Esophagus muscularis mucosa (tissue), 4 donors: ENCODE data around the gene RPS14. TPM values are rescaled to one million over a fixed set of nuclear protein-coding genes. Genes with fewer than 3 reads are reported as not detected.
A peak's percentile ranks its signal among the peaks of the same experiment; 100 is the strongest.

Experiments
- DNase-seq: peaks from one replicate; pipeline ENCODE4 v3.0.0-alpha.2; 2017; ENCODE audit errors: extremely low spot score
- H3K27ac ChIP-seq, 4 donors: fragments of 200-600 bp; sonication (generic); replicated peaks in 1 of 4; 1 replicate in 3 of 4; 2 replicates in 1 of 4; pipeline ENCODE4 v1.5.1; 2016 to 2019; ENCODE audit warnings: mild to moderate bottlenecking in 1 of 4
- H3K27me3 ChIP-seq, 4 donors: fragments of 200-600 bp; sonication (generic); one replicate each; pipeline versions ENCODE4 v1.5.1 to v1.6.0; 2016 to 2019
- H3K36me3 ChIP-seq, 4 donors: fragments of 200-600 bp; sonication (generic); one replicate each; pipeline ENCODE4 v1.5.1; 2016 to 2019
- H3K4me1 ChIP-seq, 4 donors: fragments of 200-600 bp; sonication (generic); one replicate each; pipeline ENCODE4 v1.5.1; 2016 to 2019
- H3K4me3 ChIP-seq, 4 donors: fragments of 200-600 bp; sonication (generic); 1 replicate in 2 of 4; 2 replicates in 2 of 4; pipeline ENCODE4 v1.5.1; 2016 to 2019; ENCODE audit warnings: mild to moderate bottlenecking in 4 of 4, moderate library complexity in 1 of 4
- H3K9me3 ChIP-seq, 4 donors: fragments of 200-600 bp; sonication (generic); 1 replicate in 3 of 4; 2 replicates in 1 of 4; pipeline ENCODE4 v1.5.1; 2016 to 2019
- EP300 ChIP-seq: sonication (generic); formaldehyde crosslinking; IDR thresholded peaks from one replicate; pipeline ENCODE4 v1.6.1; 2017; ENCODE audit warnings: antibody characterized with exemption
- POLR2A ChIP-seq: fragments of 450-650 bp; IDR thresholded peaks from one replicate; pipeline ENCODE4 v1.6.1; 2017; ENCODE audit warnings: antibody characterized with exemption, moderate library complexity, mild to moderate bottlenecking, low read depth
- POLR2AphosphoS5 ChIP-seq, 2 donors: sonication (generic); formaldehyde crosslinking; IDR thresholded peaks; one replicate each; pipeline ENCODE4 v1.6.1; 2017; ENCODE audit warnings: antibody characterized with exemption in 2 of 2
- WGBS: methylation state at CpG from one replicate; pipeline ENCODE4 v1.1.5; 2018; 5-methylcytosine and 5-hydroxymethylcytosine counted together
- intact Hi-C: fragments of 100-400 bp; cut with DNase I; formaldehyde crosslinking; loops from one replicate; pipeline ENCODE4 v1.15.1; 2023
- total RNA-seq, 4 donors: library from RNA; depleted of rRNA; stranded (reverse); fragments of >200 nt; gene quantifications; one replicate each; pipeline versions ENCODE4 v1.1.0 to v1.2.1, GENCODE V29; 2016
- TF ChIP-seq, protein P1 (sequence below), 3 experiments: fragments of 200-600 bp in 2 of 3; fragments of 450-650 bp in 1 of 3; sonication (generic) in 2 of 3; IDR thresholded peaks; one replicate each; pipeline ENCODE4 v1.5.1; 2017 to 2019; ENCODE audit warnings: antibody characterized with exemption in 3 of 3, mild to moderate bottlenecking in 2 of 3, moderate library complexity in 1 of 3

Gene RPS14
- total RNA-seq, 4 donors from 2014 or later = 1,492 to 3,727 (median 2,626) TPM

DNA sequence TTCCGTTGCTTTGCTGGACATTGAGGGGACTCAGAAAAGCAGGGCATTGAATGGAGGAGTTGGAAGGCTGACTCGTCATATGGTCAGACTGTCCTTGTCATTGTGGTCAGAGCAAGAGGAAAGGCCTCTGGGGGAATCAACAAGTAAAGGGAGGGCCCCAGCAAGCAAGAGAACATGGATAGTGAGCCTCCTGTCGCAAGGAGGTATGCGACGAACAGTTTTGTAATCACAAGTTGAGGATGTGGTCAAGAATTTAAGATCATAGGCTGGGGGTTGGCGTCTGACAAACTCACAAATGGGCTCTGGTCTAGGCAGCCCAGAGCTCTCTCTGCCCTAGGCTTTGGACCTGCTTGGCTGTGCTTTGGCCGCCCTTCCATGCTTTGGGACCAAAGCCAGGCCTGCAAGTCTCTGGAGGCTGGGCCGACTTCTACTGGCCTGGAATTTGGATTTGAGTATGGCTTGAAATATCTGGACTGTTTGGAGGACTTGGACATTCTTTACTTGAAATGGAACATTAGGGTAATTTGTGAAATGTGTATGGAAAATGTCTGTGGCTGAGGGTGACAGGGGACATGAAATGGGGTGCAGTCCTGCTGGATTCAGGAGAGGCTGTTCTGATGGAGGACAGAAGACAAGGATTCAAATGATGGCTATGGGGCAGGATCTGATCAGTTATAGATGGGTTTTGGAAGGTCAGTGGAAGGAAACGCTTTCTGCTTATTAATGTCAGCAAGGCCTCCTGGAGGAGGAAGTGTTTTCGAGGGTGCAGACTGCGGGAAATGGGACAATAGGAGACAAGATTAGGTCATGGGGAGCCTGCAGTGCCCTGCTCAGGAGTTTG is 39.2 kb upstream of the RPS14 start:
- H3K9me3 ChIP-seq = no peaks in the 10 kb centered on the region
- intact Hi-C loops = loop anchor here (5.0 kb wide), 1 partner anchor 34 kb away; no protein-coding TSS in a partner anchor
- H3K36me3 ChIP-seq = peaks cover 0 to 5% (median 0%) of the 10 kb centered on the region in 4 donors
- TF ChIP-seq POLR2A (no peak), EP300 (no peak), POLR2AphosphoS5 (IDR thresholded peaks at IDR 0.05) (peak; percentile 39 to 56)
- TF ChIP-seq, protein P1, sequence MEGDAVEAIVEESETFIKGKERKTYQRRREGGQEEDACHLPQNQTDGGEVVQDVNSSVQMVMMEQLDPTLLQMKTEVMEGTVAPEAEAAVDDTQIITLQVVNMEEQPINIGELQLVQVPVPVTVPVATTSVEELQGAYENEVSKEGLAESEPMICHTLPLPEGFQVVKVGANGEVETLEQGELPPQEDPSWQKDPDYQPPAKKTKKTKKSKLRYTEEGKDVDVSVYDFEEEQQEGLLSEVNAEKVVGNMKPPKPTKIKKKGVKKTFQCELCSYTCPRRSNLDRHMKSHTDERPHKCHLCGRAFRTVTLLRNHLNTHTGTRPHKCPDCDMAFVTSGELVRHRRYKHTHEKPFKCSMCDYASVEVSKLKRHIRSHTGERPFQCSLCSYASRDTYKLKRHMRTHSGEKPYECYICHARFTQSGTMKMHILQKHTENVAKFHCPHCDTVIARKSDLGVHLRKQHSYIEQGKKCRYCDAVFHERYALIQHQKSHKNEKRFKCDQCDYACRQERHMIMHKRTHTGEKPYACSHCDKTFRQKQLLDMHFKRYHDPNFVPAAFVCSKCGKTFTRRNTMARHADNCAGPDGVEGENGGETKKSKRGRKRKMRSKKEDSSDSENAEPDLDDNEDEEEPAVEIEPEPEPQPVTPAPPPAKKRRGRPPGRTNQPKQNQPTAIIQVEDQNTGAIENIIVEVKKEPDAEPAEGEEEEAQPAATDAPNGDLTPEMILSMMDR (IDR thresholded peaks at IDR 0.05) = no peak
- 11% methylated on average over 11 of the region's 11 CpGs for WGBS
- H3K27me3 ChIP-seq = no peaks in the 10 kb centered on the region
- DNase-seq = no peak
- H3K4me3 ChIP-seq = peak overlapping the region; percentile 0 to 99 (median 98)
- peak overlapping the region; percentile 95 to 97 (median 96) for H3K27ac ChIP-seq
- H3K4me1 ChIP-seq = peaks cover 69 to 84% (median 80%) of the 10 kb centered on the region in 4 donors

DNA sequence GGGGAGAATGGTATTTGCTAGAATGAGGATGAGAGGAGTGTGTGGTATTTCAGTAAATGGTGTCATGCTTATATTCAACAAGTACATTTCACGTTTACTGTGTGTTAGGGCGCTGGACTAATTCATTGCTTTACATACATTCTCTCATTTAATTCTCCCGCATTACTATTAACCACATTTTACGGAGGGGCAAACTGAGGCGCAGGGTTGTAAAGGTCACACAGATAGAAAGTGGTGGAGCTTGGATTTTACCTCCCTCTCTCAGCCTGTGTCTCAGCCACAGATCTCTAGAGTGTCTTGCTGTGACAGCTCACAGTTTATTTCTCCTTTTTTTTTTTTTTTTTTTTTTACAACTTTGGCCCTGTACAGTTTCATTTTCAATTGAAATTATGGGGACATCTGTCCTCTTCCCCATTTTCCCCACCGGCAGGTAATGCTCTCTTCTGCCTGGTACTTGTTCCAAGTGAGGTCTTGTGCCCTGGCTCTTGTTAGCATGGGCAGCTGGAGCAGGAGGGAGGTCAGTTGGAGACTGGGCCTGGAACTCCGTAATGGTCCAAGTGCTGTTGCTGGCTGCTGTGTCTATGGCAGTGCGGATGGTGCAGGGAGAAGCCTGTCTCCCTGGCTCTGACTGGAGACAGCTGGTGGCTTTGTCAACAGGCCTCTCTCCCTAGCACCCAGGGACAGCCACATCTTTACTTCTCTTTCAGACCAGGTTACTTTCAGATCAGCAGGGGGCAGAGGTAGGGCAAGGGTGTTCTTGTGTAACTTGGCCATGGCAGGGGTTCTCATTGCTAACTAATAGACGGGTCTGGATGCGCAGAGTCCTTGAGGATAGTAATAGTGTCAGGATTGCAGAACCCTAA is 37.9 kb upstream of the RPS14 start:
- Histone ChIP-seq H3K9me3 (no peaks in the 10 kb centered on the region), H3K27me3 (no peaks in the 10 kb centered on the region), H3K4me1 (peaks cover 62 to 71% (median 67%) of the 10 kb centered on the region in 4 donors), H3K27ac (peak overlapping the region; percentile 95 to 97 (median 96)), H3K36me3 (peaks cover 0 to 5% (median 0%) of the 10 kb centered on the region in 4 donors), H3K4me3 (peak overlapping the region; percentile 97 to 99 (median 98))
- TF ChIP-seq, protein P1 (IDR thresholded peaks at IDR 0.05) = peak in 1 of 3 experiments; percentile 8
- no peak for TF ChIP-seq POLR2A
- TF ChIP-seq POLR2AphosphoS5 (IDR thresholded peaks at IDR 0.05) = no peak
- TF ChIP-seq EP300 = no peak
- intact Hi-C loops = loop anchor here (5.0 kb wide), 1 partner anchor 35 kb away; no protein-coding TSS in a partner anchor
- WGBS = 30% methylated on average over 10 of the region's 10 CpGs
- DNase-seq = no peak

GRCh38 chr5:150486402-150487198 is 37.1 kb upstream of the RPS14 start:
- no peak for DNase-seq
- H3K4me1 ChIP-seq = peaks cover 54 to 62% (median 59%) of the 10 kb centered on the region in 4 donors
- intact Hi-C loops = loop anchor here (5.0 kb wide), 1 partner anchor 36 kb away; no protein-coding TSS in a partner anchor
- no peak for TF ChIP-seq EP300
- TF ChIP-seq, protein P1 (IDR thresholded peaks at IDR 0.05) = peak in 1 of 3 experiments; percentile 19
- H3K27me3 ChIP-seq = no peaks in the 10 kb centered on the region
- no peaks in the 10 kb centered on the region for H3K9me3 ChIP-seq
- H3K27ac ChIP-seq = peak overlapping the region; percentile 95 to 97 (median 96)
- peak overlapping the region; percentile 97 to 99 (median 98) for H3K4me3 ChIP-seq
- H3K36me3 ChIP-seq = peaks cover 0 to 5% (median 0%) of the 10 kb centered on the region in 4 donors
- WGBS = 5% methylated on average over 8 of the region's 60 CpGs

DNA sequence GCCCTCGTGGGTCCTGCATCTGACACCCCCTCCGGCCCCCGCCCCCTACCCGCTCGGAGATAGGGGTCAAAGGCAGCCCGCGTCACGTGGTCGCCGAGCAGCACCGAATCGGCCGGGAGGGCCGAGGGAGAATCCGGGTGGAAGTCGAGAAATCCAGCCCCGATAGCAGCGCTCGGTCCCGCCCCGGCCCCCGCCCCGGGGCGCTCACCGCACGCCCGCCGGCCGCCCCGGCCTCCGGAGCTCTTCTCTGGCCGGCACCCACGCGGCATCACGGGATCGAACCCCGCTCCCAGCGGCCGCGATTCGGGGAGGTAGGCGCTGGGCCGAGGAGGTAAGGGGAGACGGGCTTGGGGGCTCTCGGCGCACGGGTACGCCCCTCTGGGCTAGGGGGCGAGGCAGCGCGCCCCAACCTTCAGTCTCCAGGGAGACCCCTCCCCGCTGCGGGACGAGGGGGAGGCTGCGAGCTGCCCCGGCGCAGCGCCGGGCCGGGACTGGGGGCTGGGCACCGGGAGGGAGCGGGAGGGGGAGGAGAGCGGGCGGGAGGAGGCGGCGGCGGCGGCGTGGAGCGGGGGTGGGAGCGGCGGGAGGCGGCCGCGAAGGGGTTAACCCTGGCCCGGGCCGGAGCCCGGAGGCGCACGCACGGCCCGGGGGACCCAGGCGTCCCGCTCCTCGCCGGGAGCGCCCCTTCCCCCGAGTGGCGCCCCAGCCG is 36.3 kb upstream of the RPS14 start:
- H3K4me3 ChIP-seq = peak overlapping the region; percentile 97 to 99 (median 98)
- H3K36me3 ChIP-seq = peaks cover 0 to 4% (median 0%) of the 10 kb centered on the region in 4 donors
- H3K27ac ChIP-seq = peak overlapping the region; percentile 95 to 97 (median 96)
- no CpG with 5 or more reads among the region's 90 CpGs for WGBS
- no peaks in the 10 kb centered on the region for H3K9me3 ChIP-seq
- H3K27me3 ChIP-seq = no peaks in the 10 kb centered on the region
- H3K4me1 ChIP-seq = peaks cover 46 to 55% (median 51%) of the 10 kb centered on the region in 4 donors
- DNase-seq = no peak
- TF ChIP-seq POLR2A (peak; percentile 15), EP300 (no peak), POLR2AphosphoS5 (IDR thresholded peaks at IDR 0.05) (peak in 1 of 2 donors; percentile 72)
- intact Hi-C loops = loop anchor here (5.0 kb wide), 1 partner anchor 36 kb away; no protein-coding TSS in a partner anchor
